Activated T-cell treated with anti-CD3 and anti-CD28 coated beads, Interleukin-2, amount 50 U/mL, for 24 hours (primary cell): ENCODE measurements around the gene ST6GALNAC3.

Experiments
- DNase-seq: peaks from one replicate; pipeline ENCODE4 v3.0.0-alpha.2; 2020
- H3K27ac Mint-ChIP-seq: 2 replicates; pipeline ENCODE4 v1.8.0; 2020; ENCODE audit warnings: mild to moderate bottlenecking, mixed read lengths
- H3K27me3 Mint-ChIP-seq: 2 replicates; pipeline ENCODE4 v1.8.0; 2020; ENCODE audit warnings: mixed read lengths
- H3K36me3 Mint-ChIP-seq: 2 replicates; pipeline ENCODE4 v1.8.0; 2020; ENCODE audit warnings: low read depth, mixed read lengths
- H3K4me1 Mint-ChIP-seq: 2 replicates; pipeline ENCODE4 v1.8.0; 2020; ENCODE audit warnings: low read depth, mixed read lengths
- H3K4me3 Mint-ChIP-seq: 2 replicates; pipeline ENCODE4 v1.8.0; 2020; ENCODE audit warnings: mild to moderate bottlenecking, moderate library complexity, mixed read lengths
- H3K9me3 Mint-ChIP-seq: 2 replicates; pipeline ENCODE4 v1.8.0; 2020; ENCODE audit warnings: mixed read lengths

ST6GALNAC3 gene

GRCh38 chr1:76191561-76191960, 117.0 kb downstream of the ST6GALNAC3 start:
- H3K27me3 Mint-ChIP-seq = no peaks in the 10 kb centered on the region
- H3K4me3 Mint-ChIP-seq = no peak overlapping the region
- H3K4me1 Mint-ChIP-seq = peaks cover 3% of the 10 kb centered on the region
- no peak overlapping the region for H3K27ac Mint-ChIP-seq
- DNase-seq = no peak
- no peaks in the 10 kb centered on the region for H3K36me3 Mint-ChIP-seq
- H3K9me3 Mint-ChIP-seq = no peaks in the 10 kb centered on the region

GRCh38 chr1:76198452-76198851, 123.9 kb downstream of the ST6GALNAC3 start:
- H3K36me3 Mint-ChIP-seq = no peaks in the 10 kb centered on the region
- H3K27ac Mint-ChIP-seq = no peak overlapping the region

GRCh38 chr1:76202670-76203069, 128.1 kb downstream of the ST6GALNAC3 start:
- H3K9me3 Mint-ChIP-seq = peaks cover 6% of the 10 kb centered on the region
- no peak for DNase-seq
- H3K4me3 Mint-ChIP-seq = no peak overlapping the region
- no peak overlapping the region for H3K27ac Mint-ChIP-seq
- no peaks in the 10 kb centered on the region for H3K27me3 Mint-ChIP-seq
- H3K36me3 Mint-ChIP-seq = no peaks in the 10 kb centered on the region
- H3K4me1 Mint-ChIP-seq = no peaks in the 10 kb centered on the region

More at GRCh38 chr1:76198452-76198851, 123.9 kb downstream of the ST6GALNAC3 start:
- H3K27me3 Mint-ChIP-seq = no peaks in the 10 kb centered on the region
- H3K9me3 Mint-ChIP-seq = peaks cover 6% of the 10 kb centered on the region
- H3K4me1 Mint-ChIP-seq = no peaks in the 10 kb centered on the region
- H3K4me3 Mint-ChIP-seq = no peak overlapping the region
- no peak for DNase-seq

- DNase-seq = no peak
- no peak overlapping the region for H3K27ac Mint-ChIP-seq
- H3K4me1 Mint-ChIP-seq = no peaks in the 10 kb centered on the region
- H3K4me3 Mint-ChIP-seq = no peak overlapping the region
- no peaks in the 10 kb centered on the region for H3K27me3 Mint-ChIP-seq
- H3K36me3 Mint-ChIP-seq = no peaks in the 10 kb centered on the region
- H3K9me3 Mint-ChIP-seq = peaks cover 6% of the 10 kb centered on the region
These were observed 128.6 kb downstream of the ST6GALNAC3 start for GRCh38 chr1:76203127-76203526.

- H3K4me3 Mint-ChIP-seq = no peak overlapping the region
- no peaks in the 10 kb centered on the region for H3K9me3 Mint-ChIP-seq
- H3K27ac Mint-ChIP-seq = no peak overlapping the region
- no peaks in the 10 kb centered on the region for H3K36me3 Mint-ChIP-seq
- peaks cover 7% of the 10 kb centered on the region for H3K4me1 Mint-ChIP-seq
- DNase-seq = no peak
- no peaks in the 10 kb centered on the region for H3K27me3 Mint-ChIP-seq
These were observed 134.7 kb downstream of the ST6GALNAC3 start for GRCh38 chr1:76209238-76209637.

GRCh38 chr1:76209648-76210047, 135.1 kb downstream of the ST6GALNAC3 start:
- H3K36me3 Mint-ChIP-seq = no peaks in the 10 kb centered on the region
- H3K4me3 Mint-ChIP-seq = no peak overlapping the region
- peaks cover 7% of the 10 kb centered on the region for H3K4me1 Mint-ChIP-seq
- no peaks in the 10 kb centered on the region for H3K27me3 Mint-ChIP-seq
- H3K27ac Mint-ChIP-seq = no peak overlapping the region
- no peak for DNase-seq
- no peaks in the 10 kb centered on the region for H3K9me3 Mint-ChIP-seq

- Mint-ChIP-seq H3K27ac (no peak overlapping the region), H3K4me1 (peaks cover 7% of the 10 kb centered on the region), H3K27me3 (no peaks in the 10 kb centered on the region), H3K36me3 (no peaks in the 10 kb centered on the region), H3K4me3 (no peak overlapping the region), H3K9me3 (no peaks in the 10 kb centered on the region)
- no peak for DNase-seq
These were observed 135.6 kb downstream of the ST6GALNAC3 start for GRCh38 chr1:76210160-76210559.

DNA sequence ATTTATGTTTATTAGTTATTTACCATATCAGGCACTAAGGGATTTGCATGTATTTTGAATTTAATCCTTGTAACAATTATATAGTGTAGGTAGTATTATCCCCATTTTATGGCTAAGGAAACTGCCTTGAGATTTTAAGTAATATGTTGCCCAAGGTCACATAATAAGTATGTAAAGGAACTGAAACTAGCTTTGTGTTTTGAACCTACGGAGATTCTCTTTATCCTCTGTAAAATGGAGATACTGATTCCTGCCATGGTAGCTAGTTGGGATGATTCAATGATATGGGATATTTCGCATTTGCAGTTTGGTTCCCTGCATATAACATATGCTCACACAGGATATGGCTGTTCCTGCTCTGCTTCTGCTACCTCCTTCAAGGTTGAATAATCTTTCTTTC, 144.3 kb downstream of the ST6GALNAC3 start:
- Mint-ChIP-seq H3K4me1 (peaks cover 11% of the 10 kb centered on the region), H3K27ac (peak overlapping the region; percentile 16), H3K36me3 (no peaks in the 10 kb centered on the region), H3K4me3 (no peak overlapping the region), H3K9me3 (no peaks in the 10 kb centered on the region), H3K27me3 (no peaks in the 10 kb centered on the region)
- DNase-seq = no peak

DNA sequence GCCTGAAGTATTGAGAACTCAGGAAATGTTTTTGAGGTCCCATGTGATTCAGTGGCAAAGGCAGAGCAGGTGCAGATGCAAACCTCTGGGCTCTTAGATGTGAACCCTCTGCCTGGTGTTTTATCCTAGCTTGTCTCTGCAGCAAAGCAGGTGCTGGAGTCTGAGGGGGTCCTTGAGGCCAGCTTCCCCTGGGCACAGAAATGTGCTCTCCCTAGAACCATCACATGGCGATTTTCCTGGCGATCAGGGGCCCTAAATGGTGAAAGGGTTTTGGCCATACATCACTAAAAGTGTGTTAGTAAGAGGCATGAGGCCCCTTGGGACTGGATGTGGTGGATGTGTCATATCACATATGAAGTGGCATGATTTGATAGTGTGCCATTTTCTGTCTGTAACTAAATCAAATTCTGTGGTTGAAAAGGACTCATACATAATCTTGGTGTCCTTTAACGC, 144.8 kb downstream of the ST6GALNAC3 start:
- Mint-ChIP-seq H3K4me1 (peaks cover 11% of the 10 kb centered on the region), H3K27me3 (no peaks in the 10 kb centered on the region), H3K9me3 (no peaks in the 10 kb centered on the region), H3K36me3 (no peaks in the 10 kb centered on the region), H3K4me3 (no peak overlapping the region), H3K27ac (peak overlapping the region; percentile 16)
- DNase-seq = peak; percentile 31

DNA sequence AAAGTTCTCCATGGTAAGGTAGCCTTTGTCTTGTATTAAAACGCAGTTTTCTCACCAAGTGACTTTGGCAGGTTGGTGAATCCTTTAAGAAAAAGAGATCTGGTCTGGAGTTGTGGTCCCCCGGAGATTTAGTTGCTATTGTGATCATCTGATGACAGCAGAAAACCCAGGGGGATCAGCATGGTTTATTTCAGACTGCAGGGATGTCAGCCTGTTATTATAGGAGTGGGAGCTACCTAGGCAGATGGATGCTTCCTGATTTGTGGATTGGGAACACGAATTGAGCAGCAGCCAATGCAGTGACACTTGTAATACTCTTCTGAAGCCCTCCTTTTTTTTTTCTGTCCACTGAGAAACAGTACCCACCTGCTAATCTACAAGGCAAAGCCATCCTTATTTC, 150.2 kb downstream of the ST6GALNAC3 start:
- peaks cover 21% of the 10 kb centered on the region for H3K4me1 Mint-ChIP-seq
- H3K4me3 Mint-ChIP-seq = no peak overlapping the region
- no peak for DNase-seq

DNA sequence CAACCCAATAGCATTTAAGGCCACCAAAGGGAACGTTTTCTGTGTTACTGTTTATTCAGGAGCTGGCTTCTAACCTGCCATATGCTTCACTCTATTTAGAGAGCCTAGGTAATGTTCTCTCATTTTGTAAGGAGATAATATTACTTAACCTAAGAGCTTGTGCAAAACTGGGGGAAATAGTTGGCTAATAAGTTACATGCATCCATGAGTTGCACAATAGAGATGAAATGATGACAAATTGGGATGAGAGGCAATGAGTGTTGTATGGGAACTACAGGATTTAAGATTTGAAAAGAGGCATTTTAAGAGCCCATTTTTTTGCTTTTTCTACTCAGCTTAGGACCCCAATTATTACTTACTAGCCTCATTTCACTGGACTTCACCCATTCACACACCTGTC, 151.0 kb downstream of the ST6GALNAC3 start:
- Mint-ChIP-seq H3K36me3 (no peaks in the 10 kb centered on the region), H3K4me3 (no peak overlapping the region), H3K4me1 (peaks cover 20% of the 10 kb centered on the region), H3K27me3 (no peaks in the 10 kb centered on the region), H3K27ac (no peak overlapping the region), H3K9me3 (no peaks in the 10 kb centered on the region)
- no peak for DNase-seq

More for the DNA sequence above, 150.2 kb downstream of the ST6GALNAC3 start:
- Mint-ChIP-seq H3K36me3 (no peaks in the 10 kb centered on the region), H3K27me3 (no peaks in the 10 kb centered on the region), H3K9me3 (no peaks in the 10 kb centered on the region), H3K27ac (no peak overlapping the region)

- H3K36me3 Mint-ChIP-seq = no peaks in the 10 kb centered on the region
These were observed 153.1 kb downstream of the ST6GALNAC3 start for GRCh38 chr1:76227621-76228020.

GRCh38 chr1:76229279-76230005, 154.9 kb downstream of the ST6GALNAC3 start:
- Mint-ChIP-seq H3K27ac (no peak overlapping the region), H3K9me3 (no peaks in the 10 kb centered on the region), H3K4me1 (peaks cover 20% of the 10 kb centered on the region), H3K36me3 (no peaks in the 10 kb centered on the region), H3K4me3 (no peak overlapping the region), H3K27me3 (no peaks in the 10 kb centered on the region)
- DNase-seq = no peak

More at GRCh38 chr1:76227621-76228020, 153.1 kb downstream of the ST6GALNAC3 start:
- Mint-ChIP-seq H3K4me1 (peaks cover 20% of the 10 kb centered on the region), H3K9me3 (no peaks in the 10 kb centered on the region), H3K27me3 (no peaks in the 10 kb centered on the region), H3K4me3 (no peak overlapping the region), H3K27ac (no peak overlapping the region)
- DNase-seq = no peak

DNA sequence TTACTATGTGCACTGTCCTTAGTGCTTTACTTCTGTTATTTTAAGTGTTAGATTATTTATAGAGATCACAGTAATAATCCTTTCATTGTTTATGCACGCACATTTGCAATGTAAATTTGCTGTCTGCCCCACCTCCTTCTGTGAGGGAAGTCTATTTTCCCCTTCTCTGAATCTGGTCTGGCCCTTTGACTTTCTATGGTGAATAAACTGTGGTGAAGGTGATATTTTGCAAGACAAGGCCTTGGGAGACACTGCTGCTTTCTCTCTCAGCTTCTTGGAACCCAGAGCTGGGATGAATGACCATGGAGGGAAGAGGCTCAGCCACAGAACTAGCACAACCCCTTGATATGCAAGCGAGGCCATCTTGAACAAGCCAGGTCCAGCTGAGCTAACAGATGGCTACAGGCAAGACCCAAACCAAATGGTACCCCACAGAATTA, 156.3 kb downstream of the ST6GALNAC3 start:
- Mint-ChIP-seq H3K4me1 (peaks cover 20% of the 10 kb centered on the region), H3K36me3 (no peaks in the 10 kb centered on the region), H3K27ac (no peak overlapping the region), H3K4me3 (no peak overlapping the region), H3K27me3 (no peaks in the 10 kb centered on the region), H3K9me3 (no peaks in the 10 kb centered on the region)
- no peak for DNase-seq

GRCh38 chr1:76231320-76231719, 156.8 kb downstream of the ST6GALNAC3 start:
- Mint-ChIP-seq H3K27ac (no peak overlapping the region), H3K4me3 (no peak overlapping the region), H3K9me3 (no peaks in the 10 kb centered on the region), H3K36me3 (no peaks in the 10 kb centered on the region), H3K4me1 (peaks cover 20% of the 10 kb centered on the region), H3K27me3 (no peaks in the 10 kb centered on the region)
- DNase-seq = no peak
